ENCODE data around the gene TRAPPC2.
"Not testable (repeated sequence)": the region's sequence is repeated elsewhere in the genome, so short reads cannot be mapped to it uniquely, and the experiment has no call there.

The TRAPPC2 gene

DNA sequence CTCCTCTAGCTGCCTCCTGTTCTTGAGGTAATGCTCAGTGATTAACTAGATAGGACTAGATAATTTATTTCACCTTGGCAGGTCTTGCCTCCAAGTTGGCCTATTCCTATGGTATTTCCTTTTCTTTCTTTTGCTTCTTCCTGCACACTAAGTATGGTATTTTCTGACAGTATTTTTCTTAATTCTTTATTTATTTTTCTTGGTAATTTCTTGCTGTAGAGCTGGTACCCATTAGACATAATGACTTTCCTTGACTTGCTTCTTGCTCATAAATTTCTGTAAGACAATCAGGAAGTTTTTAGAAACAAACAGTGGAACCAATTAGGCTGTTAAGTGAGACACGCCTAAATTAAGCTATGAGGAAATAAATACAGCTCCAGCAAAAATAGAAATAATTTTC is 36.0 kb downstream of the TRAPPC2 start:
- no peak for DNase-seq (ENCODE audit: low spot score)

DNA sequence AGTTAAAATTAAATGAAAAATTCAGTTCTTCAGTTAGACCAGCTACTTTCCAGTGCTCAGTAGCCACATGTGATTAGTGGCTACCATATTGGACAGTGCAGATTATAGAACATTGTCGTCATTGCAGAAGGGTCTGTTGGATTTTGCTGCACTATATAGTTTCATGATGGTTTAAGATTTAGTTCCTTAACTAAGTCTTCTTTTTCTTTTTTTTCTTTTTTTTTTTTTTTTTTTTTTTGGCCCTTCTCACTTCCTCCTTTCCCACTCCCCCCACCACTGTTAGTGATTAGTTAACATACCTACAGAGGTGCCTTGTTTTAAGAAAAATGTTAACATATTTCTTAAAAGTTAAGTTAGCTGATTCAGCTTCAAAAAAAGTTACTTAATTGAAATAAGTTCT is 36.4 kb downstream of the TRAPPC2 start:
- no peak for DNase-seq (ENCODE audit: low spot score)

DNA sequence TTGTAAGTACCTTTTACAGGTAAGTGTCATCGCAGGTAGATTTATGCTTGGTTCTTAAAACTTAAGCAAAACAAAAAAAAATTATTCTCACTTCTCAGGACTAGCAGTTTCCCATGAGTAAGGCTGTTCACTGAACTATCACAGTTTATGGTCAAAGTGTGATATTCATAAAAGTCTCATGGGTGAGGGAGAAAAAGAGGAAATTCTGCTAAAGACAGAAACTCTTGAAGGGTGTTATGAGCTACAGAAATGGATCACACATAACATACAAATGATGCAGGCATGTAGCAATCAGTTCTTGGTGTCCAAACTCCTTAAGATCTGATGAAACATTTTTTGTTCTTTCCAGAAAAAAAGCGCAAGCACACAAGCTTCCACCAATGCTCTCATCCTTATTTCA is 37.0 kb downstream of the TRAPPC2 start:
- DNase-seq (ENCODE audit: low spot score) = no peak

DNA sequence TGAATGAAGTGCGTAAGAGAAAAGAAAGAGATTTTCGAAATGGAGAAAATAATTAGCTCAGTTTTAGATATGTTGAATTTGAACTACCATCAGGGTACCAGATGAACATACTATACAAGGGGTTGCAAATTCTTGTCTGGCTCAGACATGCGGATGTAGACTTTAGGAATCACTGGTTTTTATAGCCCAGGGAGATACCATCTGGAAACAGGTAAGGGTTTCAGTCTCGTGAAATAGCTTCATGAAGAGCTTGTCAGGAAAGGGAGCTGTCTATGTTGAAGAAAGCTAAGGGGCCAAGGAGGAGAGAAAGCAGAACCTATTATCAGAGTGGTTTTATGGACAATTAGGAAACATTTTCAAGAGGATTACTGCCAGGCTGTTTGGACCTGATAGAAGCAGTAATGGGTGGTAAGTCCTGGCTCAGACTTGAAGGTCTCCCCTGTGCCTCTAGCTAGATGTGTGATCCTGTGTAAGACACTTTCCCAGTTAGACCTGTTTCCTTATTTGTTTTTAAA is 38.8 kb downstream of the TRAPPC2 start:
- no peak for DNase-seq (ENCODE audit: low spot score)

DNA sequence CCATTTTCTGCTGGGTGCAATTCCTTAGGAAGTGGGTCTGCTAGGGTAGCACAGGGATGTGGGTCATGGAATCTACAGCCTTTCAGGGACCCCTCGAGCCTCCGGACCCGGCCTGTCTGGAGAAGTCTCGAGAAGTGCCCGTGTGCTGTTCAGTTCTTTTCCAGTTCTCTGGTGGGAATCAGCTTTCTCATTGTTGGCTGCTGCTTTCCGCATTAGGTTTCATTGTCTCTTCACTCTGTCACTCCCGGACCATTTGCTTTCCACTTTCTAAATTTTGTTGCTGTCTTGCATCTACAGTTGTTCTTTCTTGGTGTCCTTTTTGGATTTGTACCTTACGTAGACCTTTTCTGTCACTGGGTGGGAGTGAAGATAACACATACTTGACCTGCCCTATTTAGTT is 39.4 kb downstream of the TRAPPC2 start:
- no peak for DNase-seq (ENCODE audit: low spot score)

DNA sequence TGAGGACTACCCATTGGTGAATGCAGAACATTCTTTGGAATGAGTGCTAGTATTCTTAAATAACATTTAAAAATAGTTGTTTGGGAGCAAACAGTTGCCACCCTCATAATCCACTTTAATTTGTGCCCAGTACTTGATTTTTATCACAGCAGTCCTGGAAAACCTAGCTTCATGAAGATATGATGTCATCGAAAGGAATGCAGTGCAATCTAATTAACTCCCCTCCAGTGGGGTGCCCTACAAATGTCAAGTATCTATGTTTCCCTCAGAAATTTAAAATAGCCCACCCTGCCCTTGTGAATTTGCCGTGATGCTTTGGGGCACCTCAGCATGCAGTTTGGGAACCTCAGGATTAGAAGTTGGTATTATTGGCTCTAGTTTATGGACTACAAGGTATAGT is 40.1 kb downstream of the TRAPPC2 start:
- DNase-seq (ENCODE audit: low spot score) = no peak

DNA sequence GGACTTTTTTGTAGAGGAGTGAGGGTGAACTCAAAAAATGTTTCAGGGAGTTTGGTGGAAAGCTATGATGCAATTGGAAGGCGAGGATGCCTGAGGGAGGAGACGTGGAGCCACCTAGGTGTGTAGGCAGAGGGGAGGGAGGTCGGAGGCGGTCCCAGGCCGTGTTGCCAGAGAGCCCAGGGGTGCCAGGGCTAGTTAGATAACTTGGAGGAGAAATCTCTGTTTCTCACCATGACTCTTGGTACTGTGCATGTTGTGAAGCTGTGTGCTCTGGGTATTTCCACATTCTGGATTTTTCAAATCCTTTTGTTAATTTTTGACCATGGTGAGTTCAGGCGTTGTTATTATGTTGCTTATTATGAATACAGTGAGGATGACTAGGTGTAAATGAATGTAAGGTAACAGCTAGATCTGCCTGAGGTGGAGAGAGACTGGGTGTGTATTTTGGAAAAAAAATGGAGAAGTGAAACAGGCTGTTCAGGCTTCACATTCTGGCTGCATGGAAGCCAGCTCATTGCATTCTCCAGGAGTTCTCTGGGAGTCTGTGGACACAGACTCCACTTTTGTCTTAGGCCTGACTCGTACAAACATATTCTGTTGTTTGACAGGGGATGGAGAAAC is 41.0 kb downstream of the TRAPPC2 start:
- no peak for DNase-seq (ENCODE audit: low spot score)

DNA sequence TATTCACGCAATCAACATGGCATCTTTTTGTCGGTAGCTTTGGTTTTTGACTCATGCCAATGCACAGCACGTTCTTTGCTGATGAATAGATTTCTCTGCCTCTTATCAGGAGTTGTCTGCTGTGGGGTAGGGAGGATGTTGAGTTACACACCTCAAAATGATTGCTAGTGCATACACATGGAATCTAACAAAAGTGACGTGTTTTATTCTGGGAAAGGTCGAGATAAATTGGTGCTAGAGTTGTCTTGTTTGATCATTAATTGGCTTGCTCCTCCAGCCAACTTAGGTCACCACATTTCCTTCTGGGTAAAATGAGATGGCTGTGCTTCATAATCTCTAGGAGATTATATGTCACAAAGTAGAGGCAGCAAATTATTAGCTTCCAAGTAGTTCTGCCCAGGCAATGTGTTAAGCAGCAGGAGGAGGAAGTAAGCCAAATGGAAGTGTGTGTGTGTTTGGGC is 41.6 kb downstream of the TRAPPC2 start:
- DNase-seq (ENCODE audit: low spot score) = no peak

DNA sequence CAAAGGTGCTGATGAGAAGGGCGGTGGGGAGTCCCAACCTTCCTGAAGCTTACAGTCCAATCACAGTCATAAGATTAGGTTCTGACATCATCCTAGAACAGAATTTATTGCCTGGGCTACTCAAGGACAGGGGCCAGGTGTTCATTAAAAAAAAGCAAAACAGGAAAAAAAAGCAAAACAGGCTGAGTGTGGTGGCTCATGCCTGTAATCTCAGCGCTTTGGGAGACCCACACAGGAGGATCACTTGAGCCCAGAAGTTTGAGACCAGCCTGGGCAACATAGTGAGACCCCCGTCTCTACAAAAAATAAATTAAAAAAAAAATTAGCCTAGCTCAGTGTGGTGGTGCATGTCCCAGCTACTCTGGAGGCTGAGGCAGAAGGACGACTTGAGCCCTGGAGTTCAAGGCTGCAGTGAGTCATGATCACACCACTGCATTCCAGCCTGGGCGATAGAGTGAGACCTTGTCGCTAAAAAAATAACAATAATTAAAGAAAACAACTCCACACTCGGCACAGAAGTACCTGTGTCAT is 42.5 kb downstream of the TRAPPC2 start:
- no peak for DNase-seq (ENCODE audit: low spot score)

DNA sequence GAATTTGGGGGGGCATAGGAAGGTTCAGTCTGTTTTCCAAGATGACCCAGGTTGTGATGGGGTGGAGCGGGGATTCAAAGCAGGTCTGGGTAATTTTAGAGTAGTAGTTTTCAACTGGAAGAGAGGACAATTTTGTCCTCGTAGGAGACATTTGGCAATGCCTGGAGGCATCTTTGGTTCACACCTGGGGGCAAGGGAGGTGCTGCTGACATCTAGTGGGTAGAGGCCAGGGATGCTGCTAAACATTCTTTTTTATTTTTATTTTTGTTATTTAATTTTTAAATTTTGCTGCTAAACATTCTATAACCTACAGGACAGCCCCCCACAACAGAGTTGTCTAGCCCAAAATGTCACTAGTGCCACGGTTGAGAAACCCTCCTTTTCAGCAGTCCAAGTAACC is 43.6 kb downstream of the TRAPPC2 start:
- no peak for DNase-seq (ENCODE audit: low spot score)

DNA sequence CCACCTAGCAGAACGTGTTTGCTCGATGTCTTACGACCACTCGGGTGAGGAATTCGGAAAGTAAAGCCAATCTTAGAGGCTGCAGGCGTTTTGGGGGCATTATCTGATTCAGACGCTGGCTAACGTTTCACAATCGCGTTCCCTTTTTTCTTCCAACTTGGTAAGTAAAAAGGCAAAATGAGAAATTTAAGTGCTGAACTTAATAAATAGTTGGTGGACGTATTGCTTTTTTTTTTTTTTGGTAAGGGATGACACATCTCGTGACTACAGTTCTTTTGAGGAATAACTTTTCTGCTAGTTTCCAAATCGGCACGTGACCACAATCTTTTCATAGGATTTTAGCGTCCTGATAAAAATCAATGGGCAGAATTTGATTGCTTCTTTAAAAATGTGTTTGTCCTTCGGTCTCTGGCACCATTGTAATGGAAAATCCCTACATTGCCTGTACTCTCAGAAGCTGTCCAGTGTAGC is 44.6 kb downstream of the TRAPPC2 start:
- peak; percentile 15 for DNase-seq (ENCODE audit: low spot score)

DNA sequence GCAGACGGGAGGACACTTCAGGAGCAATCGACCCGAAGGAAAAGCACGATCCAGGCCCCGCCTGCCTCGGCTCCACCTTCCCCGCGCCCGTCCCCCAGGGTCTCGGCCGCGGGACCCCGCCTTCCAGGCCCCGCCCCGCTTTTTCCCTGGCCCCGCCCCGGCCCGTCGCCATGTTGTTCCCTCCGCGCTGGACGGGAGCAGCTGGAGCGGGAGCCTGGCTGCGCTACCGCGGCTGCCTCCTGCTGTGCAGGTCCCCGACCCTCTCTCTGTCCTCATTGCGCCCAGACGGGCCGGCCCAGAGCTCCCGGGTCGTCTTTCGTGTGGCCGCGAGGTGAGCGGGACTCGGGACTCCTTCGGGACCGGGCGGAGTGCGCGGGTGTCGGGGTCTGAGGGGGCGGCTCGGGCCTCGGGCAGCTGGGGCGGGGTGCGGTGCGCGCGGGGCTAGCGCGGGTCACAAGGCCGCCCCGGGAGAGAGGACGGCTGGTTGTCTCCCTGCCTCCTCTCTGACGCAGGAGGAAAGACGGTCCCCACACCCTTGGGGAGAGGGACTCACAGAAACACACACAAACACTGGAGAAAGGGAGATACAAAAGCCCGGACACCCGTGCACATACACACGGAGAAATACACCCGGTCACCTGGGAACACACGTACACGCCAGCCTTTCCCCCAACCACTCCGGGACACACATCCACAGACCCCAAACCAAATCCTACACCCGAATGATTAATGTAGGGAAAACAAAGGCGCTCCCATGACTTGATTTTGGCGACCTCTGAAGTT is 45.3 kb downstream of the TRAPPC2 start, which contains the start of gene RAB9A:
TSS of gene RAB9A (plus strand) at position 171 of the 783 bp plus-strand sequence. CDS start 19,619 bp downstream, outside the sequence.
- DNase-seq (ENCODE audit: low spot score) = peak; percentile 92

DNA sequence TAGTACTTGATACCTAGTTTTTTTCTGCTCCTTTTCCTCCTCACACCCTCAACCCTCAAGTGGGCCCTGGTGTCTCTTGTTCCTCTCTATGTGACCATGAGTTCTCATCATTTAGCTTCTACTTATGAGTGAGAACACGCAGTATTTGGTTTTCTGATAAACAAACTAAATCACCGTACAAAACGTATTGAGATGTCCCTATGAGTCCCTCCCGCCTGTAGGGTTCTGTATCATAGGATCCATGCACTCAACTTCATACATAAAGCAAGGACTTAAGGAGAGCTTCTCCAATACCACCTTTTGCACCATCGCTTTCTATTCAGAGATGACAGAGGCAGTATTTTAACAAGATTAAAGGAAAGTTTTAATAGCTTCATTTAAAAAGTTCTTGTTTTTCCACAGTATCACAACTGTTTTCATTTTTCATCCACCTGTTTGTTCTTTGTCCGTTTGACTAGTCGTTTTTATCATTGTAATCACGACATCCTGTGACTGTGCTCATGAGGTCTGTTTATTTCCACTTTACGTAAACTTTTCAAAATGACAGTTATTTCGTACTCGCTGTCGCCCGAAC is 45.9 kb downstream of the TRAPPC2 start:
- DNase-seq (ENCODE audit: low spot score) = no peak

DNA sequence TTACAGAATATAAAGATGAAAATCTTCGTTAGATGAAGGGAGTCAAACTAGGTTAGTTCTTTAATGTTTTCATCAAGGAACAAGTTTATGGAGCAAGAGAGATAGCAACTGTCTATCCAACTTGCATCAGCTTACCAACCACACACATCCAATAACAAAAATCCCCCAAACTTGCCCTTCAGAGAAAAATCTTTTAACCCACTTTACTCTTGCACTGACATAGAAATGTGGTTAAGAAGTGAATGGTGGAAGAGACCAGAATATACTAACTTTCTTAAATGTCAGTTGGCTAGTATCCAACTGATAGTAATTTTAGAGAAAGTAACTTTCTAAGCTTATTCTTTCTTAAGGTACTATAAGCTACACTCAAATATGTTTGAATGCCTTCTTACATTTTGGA is 47.2 kb downstream of the TRAPPC2 start:
- DNase-seq (ENCODE audit: low spot score) = no peak

DNA sequence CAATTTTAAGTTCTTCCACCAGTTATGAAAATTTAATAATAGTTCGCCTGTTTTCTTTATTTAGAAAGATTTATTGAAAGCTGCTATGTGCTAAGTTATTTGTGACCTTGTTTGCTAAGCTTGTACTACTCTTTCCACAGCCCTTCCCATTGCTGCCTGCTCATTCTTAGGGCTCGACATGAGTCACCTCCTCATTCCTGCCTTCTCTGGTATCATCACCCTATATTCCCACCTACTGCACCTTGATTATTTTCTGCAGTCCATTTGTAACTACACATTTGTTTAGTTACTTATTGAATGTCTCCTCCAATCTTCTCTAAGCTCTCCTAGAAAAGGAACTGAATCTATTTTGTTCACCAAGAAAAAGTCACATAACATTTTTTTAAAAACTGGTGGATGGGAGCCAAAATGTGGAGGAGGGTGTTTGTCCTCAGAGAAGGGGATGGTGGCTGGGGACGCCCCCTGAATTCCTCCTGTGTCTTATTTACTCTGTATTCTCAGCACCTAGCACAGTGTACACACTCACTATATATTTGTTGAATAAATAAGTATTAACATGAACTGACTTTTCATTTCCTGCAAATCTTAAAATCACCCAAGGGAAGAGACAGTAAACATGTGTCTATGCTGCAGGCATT is 49.2 kb downstream of the TRAPPC2 start:
- DNase-seq (ENCODE audit: low spot score) = peak; percentile 9

DNA sequence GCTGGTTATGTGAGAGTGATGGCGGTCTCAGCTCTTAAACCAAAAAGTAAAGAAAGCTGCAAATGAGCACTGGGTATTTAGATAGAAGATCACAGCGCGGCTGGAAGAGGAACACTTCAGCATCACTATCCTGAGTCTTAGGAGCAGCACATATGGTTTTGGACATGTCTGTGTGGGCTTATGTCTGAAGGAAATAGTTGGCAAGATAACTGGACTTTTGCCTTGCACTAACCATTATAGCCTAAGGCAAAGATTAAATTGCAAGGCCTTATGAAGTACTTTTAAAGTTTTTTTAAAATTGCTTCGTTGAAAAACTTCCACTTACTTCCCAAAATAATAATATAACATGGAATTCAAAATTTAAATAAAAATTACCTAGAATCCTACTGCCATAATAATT is 50.1 kb downstream of the TRAPPC2 start:
- no peak for DNase-seq (ENCODE audit: low spot score)

DNA sequence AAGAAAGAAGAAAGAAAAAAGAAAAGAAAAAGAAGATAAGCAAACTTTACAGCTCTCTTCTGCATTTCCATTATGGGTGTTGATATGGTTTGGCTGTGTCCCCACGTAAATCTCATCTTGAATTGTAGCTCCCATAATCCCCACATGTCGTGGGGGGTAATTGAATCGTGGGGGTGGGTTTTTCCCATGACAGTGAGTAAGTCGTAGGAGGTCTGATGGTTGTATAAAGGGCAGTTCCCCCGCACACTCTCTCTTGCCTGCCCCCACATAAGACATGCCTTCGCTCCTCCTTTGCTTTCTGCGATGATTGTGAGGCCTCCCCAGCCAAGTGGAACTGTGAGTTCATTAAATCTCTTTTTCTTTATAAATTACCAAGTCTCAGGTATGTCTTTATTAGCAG is 52.8 kb downstream of the TRAPPC2 start:
- no peak for DNase-seq (ENCODE audit: low spot score)

DNA sequence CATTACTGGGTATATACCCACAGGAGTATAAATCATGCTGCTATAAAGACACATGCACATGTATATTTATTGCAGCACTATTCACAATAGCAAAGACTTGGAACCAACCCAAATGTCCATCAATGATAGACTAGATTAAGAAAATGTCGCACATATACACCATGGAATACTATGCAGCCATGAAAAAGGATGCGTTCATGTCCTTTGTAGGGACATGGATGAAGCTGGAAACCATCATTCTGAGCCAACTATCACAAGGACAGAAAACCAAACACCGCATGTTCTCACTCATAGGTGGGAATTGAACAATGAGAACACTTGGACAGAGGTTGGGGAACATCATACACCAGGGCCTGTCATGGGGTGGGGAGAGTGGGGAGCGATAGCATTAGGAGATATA is 54.7 kb downstream of the TRAPPC2 start:
- DNase-seq (ENCODE audit: low spot score) = not testable (repeated sequence)

DNA sequence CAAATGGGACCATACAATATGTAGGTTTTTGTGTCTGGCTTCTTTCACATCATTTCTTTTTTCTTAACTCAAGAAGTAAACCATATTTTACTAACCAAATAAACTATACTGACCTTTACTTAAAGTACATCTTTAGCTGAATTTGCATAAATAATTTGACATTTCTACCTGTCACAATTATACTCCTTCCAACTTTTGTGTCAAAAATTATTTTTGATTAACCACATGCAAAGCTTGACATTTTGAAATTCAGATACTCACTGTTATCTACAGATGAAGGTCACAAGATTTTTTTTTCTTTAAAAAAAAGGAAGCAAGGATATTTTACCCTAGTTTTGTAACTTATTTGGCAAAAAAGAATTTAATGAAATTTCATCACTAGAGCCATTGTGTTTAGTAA is 57.5 kb downstream of the TRAPPC2 start:
- no peak for DNase-seq (ENCODE audit: low spot score)

DNA sequence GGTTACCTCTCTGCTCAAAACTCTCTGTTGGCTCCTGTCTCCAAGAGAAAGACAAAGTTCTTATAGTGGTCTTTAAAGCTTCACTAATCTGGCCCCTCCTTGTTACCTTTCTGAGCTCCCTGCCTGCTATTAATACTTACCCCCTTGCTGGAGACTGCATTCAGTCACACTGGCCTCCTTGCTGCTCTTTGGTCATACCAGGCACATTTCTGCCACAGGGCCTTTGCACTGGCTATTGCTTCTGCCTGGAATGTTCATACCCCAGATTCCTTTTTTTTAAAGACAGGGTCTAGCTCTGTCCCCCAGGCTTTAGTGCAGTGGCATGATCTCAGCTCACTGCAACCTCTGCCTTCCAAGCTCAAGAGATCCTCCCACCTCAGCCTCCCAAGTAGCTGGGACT is 61.4 kb downstream of the TRAPPC2 start:
- DNase-seq (ENCODE audit: low spot score) = no peak

DNA sequence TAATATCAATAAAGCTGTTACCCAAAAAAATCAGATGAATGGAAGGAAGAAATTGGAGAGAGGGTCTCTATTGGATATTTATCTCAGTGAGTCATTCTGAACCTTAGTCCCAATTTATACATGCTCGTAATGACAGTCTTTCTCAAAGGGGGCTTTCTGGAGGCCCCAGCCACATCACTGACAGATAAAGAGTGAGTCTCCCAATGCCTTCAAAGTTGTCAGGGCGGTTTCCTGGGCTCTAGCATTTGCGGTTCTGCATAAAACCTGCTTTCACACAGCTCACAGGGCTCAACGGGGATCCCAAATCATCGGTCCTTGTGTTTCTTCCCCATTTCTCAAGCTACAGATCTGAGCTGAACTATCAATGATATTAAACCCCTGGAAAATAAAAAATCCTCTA is 64.2 kb downstream of the TRAPPC2 start:
- DNase-seq (ENCODE audit: low spot score) = no peak

DNA sequence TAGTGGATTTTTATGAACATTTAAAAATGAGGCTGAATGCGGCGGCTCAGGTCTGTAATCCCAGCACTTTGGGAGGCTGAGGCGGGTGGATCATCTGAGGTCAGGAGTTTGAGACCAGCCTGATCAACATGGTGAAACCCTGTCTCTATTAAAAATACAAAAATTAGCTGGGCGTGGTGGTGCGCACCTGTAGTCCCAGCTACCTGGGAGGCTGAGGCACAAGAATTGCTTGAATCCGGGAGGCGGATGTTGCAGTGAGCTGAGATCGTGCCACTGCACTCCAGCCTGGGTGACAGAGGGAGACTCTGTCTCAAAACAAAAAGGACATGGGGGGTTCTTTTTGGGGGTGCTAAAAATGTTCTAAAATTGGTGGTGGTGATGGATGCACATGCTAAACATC is 64.7 kb downstream of the TRAPPC2 start:
- DNase-seq (ENCODE audit: low spot score) = not testable (repeated sequence)

Data from AG20443 (cell line).